MM.1S (cell line): ENCODE data around the gene CMTR1.

ENCODE experiments used
- CTCF ChIP-seq: fragments of 300-600 bp; sonication (generic); IDR thresholded peaks from 2 replicates; pipeline ENCODE4 v1.5.1; 2016; ENCODE audit warnings: antibody characterized with exemption, low read length, mixed read lengths
- EZH2 ChIP-seq: fragments of 300-600 bp; sonication (generic); optimal IDR thresholded peaks from 2 replicates; pipeline ENCODE3; 2017; ENCODE audit warnings: low read depth, mild to moderate bottlenecking, antibody characterized with exemption, low read length, mixed read lengths

- TF ChIP-seq CTCF (no peak), EZH2 (no peak)
Measured at GRCh38 chr6:37520926-37521325, 87.9 kb downstream of the CMTR1 start.
